Measurements from ENCODE around the gene TPM2. TPM values are rescaled to one million over a fixed set of nuclear protein-coding genes. Genes with fewer than 3 reads are reported as not detected.

TPM2 gene
- total and polyA plus RNA-seq, 11 donors, result 621 to 2,450 (median 858) TPM

DNA sequence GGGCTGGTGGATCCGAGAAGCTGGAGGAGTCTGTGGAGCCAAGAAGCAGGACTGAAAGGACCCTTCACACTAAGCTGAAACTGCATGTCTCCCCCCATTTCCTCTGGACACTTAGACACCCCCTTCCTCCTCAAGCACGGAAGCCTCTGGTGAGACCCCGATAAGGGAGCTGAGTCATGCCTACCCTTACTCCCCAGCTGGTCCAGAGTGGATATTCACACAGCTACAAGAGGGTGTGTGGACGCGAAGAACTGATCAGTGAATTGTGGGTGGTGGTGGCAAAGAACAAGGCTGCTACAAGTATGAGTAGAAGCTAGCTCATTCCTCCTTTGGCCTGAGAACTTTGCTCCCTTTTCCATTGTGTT lies 37.9 kb upstream of the TPM2 start:
- Histone ChIP-seq H3K4me3 (peak overlapping the region in 11 of 12 donors; percentile 10 to 98 (median 84)), H3K36me3 (peaks cover 0 to 40% (median 37%) of the 10 kb centered on the region in 9 donors), H3K9me3 (no peaks in the 10 kb centered on the region), H3K27me3 (no peaks in the 10 kb centered on the region), H3K4me1 (peaks cover 7 to 60% (median 50%) of the 10 kb centered on the region in 12 donors), H3K27ac (peak overlapping the region; percentile 68 to 99 (median 98))
- 11 to 33% (median 18%) methylated on average over 5 of the region's 5 CpGs for WGBS, 4 donors
- ATAC-seq (no peak), DNase-seq (peak in 1 of 5 donors; percentile 22)
- intact Hi-C loops (cut with DNase I), result loop anchor here (1.0 to 5.0 kb wide), 8 partner anchors 35 to 80 kb away; partner anchors contain the start of genes CCDC107 (in 2 of the 10), RMRP (in 2 of the 10), TPM2 (in 2 of the 10) and ARHGEF39 (in 1 of the 10)
- TF ChIP-seq POLR2A (IDR thresholded peaks at IDR 0.05), result no peak
- TF ChIP-seq, protein P1, sequence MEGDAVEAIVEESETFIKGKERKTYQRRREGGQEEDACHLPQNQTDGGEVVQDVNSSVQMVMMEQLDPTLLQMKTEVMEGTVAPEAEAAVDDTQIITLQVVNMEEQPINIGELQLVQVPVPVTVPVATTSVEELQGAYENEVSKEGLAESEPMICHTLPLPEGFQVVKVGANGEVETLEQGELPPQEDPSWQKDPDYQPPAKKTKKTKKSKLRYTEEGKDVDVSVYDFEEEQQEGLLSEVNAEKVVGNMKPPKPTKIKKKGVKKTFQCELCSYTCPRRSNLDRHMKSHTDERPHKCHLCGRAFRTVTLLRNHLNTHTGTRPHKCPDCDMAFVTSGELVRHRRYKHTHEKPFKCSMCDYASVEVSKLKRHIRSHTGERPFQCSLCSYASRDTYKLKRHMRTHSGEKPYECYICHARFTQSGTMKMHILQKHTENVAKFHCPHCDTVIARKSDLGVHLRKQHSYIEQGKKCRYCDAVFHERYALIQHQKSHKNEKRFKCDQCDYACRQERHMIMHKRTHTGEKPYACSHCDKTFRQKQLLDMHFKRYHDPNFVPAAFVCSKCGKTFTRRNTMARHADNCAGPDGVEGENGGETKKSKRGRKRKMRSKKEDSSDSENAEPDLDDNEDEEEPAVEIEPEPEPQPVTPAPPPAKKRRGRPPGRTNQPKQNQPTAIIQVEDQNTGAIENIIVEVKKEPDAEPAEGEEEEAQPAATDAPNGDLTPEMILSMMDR (IDR thresholded peaks at IDR 0.05), result no peak

DNA sequence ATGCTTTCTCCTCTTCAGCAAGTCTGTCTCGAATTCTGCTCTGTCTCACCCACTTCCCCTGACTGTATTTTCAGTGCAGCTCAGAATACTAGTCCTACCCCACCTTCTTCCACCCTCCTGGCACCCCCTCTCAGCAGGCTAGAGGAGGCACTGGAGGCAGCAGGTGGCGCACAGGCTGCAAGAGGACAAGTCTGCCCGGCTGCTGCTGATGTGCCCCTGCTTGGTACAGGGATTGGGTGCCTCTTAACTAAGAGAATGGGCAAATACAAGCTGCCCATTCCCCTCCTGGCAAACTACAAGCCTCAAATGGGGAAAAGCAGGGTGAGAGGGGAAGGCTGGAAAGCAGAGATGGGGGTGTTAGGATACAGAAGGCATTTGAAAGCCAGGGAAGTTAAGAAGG lies 37.2 kb upstream of the TPM2 start:
- ATAC-seq, result peak; percentile 43 to 64 (median 50)
- Histone ChIP-seq H3K27me3 (no peaks in the 10 kb centered on the region), H3K36me3 (peaks cover 0 to 47% (median 45%) of the 10 kb centered on the region in 9 donors), H3K4me1 (peaks cover 7 to 60% (median 50%) of the 10 kb centered on the region in 12 donors), H3K4me3 (peak overlapping the region in 5 of 12 donors; percentile 27 to 91 (median 84)), H3K27ac (peak overlapping the region in 11 of 12 donors; percentile 68 to 99 (median 98)), H3K9me3 (no peaks in the 10 kb centered on the region)
- peak in 4 of 5 donors; percentile 51 to 70 (median 62) for DNase-seq
- WGBS, 4 donors, result 25 to 41% (median 30%) methylated on average over 3 of the region's 3 CpGs
- intact Hi-C loops (cut with DNase I), result loop anchor here in 9 of 10 donors (5.0 kb wide), 5 partner anchors 35 to 80 kb away; partner anchors contain the start of genes TPM2 (in 2 of the 9) and ARHGEF39 (in 1 of the 9)
- TF ChIP-seq, protein P1 (IDR thresholded peaks at IDR 0.05), result peak in 4 of 12 donors; percentile 10 to 48 (median 37)
- no peak for TF ChIP-seq POLR2A (IDR thresholded peaks at IDR 0.05)

DNA sequence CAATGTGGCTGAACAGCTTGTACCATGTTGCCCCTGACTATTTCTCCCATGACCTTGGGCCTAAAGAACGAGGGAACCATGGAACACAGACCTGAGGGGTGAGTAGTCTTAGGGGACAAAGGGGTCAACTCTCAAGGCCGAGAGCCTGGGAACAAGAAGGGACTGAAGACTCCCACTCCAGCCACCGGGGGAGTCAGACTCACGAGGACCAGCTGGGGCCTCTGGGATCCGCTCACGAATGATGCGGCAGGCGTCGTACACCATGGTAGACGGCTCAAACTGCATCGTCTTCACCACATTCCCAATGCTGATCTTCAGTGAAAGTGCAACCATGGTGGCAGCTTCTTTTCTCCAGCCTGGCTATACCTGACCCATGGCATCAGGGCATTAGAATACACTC lies 35.6 kb upstream of the TPM2 start:
- DNase-seq, result peak in 1 of 5 donors; percentile 20
- H3K4me1 ChIP-seq, result peaks cover 6 to 50% (median 42%) of the 10 kb centered on the region in 12 donors
- no peak for ATAC-seq
- H3K27ac ChIP-seq, result peak overlapping the region in 1 of 12 donors; percentile 98
- intact Hi-C loops (cut with DNase I), result loop anchor here in 9 of 10 donors (5.0 kb wide), 5 partner anchors 33 to 78 kb away; partner anchors contain the start of genes TPM2 (in 2 of the 9) and ARHGEF39 (in 1 of the 9)
- H3K36me3 ChIP-seq, result peaks cover 0 to 63% (median 60%) of the 10 kb centered on the region in 9 donors
- 90 to 94% (median 92%) methylated on average over 11 of the region's 11 CpGs for WGBS, 4 donors
- TF ChIP-seq, protein P1 (IDR thresholded peaks at IDR 0.05), result no peak
- no peak for TF ChIP-seq POLR2A (IDR thresholded peaks at IDR 0.05)
- no peaks in the 10 kb centered on the region for H3K27me3 ChIP-seq
- H3K9me3 ChIP-seq, result no peaks in the 10 kb centered on the region
- H3K4me3 ChIP-seq, result no peak overlapping the region

DNA sequence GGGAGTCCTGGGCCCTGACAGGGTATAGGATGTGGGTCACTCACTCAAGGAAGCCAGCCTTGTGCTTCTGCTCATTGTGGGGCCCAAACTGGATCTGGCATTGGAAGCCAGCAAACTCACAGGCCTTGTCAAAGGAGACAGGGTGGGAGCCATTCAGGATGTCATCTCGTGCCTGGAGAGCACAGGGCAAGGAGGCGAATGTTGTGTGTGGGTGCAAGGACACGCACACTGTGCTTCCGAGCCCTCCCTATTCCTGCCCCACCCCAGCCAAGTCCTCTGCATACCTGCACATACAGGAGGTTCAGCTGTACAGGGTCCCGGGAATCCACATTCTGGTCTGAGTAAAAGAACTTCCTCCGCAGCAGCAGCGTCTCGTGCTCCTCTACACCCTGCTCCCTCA lies 34.2 kb upstream of the TPM2 start:
- H3K9me3 ChIP-seq, result no peaks in the 10 kb centered on the region
- H3K4me1 ChIP-seq, result peaks cover 0 to 36% (median 28%) of the 10 kb centered on the region in 12 donors
- H3K36me3 ChIP-seq, result peaks cover 0 to 77% (median 75%) of the 10 kb centered on the region in 9 donors
- peak in 1 of 5 donors; percentile 3 for DNase-seq
- no peak overlapping the region for H3K27ac ChIP-seq
- TF ChIP-seq POLR2A (IDR thresholded peaks at IDR 0.05), result no peak
- TF ChIP-seq, protein P1 (IDR thresholded peaks at IDR 0.05), result no peak
- WGBS, 4 donors, result 92 to 95% (median 93%) methylated on average over 8 of the region's 8 CpGs
- intact Hi-C loops (cut with DNase I), result no loop called here
- no peak for ATAC-seq
- H3K27me3 ChIP-seq, result no peaks in the 10 kb centered on the region
- H3K4me3 ChIP-seq, result no peak overlapping the region
